Stimulated activated CD8-positive, alpha-beta memory T cell treated with anti-CD3 and anti-CD28 coated beads, Interleukin-7, amount 100 ng/mL, for 1 hour (primary cell): ENCODE measurements around the gene CLDN16.

Experiments
- DNase-seq, 2 donors: peaks; one replicate each; pipeline ENCODE4 v3.0.0-alpha.2; 2020; ENCODE audit warnings: low read depth in 2 of 2

Gene CLDN16

DNA sequence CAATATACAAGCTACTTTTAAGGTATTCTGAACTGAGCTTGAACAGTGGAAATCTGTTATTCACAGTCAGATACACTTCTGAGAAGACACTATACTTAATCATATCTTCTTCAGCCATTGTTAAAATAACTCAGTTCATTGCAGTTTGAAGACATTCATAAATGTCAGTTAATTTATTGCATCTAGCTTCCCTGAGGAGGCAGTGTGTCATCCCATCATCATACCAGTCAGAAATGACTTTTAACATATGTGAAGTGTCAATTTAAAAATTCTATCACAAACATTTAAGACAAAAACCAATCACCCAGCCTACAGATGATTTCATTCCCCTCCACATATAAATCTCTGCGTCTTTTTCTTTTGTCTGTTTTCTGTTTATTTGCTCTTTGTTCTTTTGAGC, 54.3 kb downstream of the CLDN16 start:
- no peak for DNase-seq

DNA sequence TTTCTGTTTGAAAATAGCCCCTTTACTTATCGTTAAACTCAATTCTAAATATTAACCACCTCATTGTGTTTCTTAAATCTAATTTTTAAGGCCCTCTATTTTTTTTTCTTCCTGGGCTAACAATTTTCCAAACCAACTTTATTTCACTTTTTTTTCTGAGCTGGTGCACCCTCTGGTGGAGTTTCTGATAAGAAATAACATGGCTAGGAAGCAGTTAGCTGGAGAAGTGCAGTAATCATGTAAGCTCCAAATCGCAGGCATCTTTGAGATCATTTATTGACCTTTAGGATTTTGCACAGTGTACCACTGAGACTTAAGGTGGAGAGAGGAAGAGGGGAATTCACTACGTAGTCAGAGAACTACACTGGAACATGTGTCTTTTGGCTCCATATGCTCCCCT, 55.3 kb downstream of the CLDN16 start:
- DNase-seq, result no peak

- no peak for DNase-seq
Measured at GRCh38 chr3:190444006-190444405, 56.0 kb downstream of the CLDN16 start.

GRCh38 chr3:190444576-190445145, 56.7 kb downstream of the CLDN16 start:
- DNase-seq, result no peak

GRCh38 chr3:190446573-190447279, 58.8 kb downstream of the CLDN16 start:
- no peak for DNase-seq

GRCh38 chr3:190448256-190448655, 60.3 kb downstream of the CLDN16 start:
- DNase-seq, result no peak

DNA sequence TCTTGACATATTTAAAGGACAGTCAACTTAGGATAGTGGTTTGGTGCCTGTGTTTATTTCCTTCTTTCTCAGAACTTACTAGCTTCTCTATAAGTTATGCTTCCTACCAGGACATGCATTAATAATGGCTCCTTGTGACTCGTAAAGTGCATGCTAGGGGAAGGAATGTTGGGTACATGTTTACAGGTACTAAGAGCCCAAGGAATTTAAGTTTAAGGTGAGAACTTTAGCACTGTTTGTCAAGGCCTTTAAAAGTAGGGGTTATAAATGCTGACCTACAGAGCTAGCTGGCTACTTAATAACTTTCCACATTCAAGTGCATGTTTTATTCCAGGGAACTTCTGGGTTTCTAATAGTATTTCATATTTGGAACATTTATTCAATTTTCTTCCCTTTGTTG, 61.8 kb downstream of the CLDN16 start, which contains the start of gene TMEM207:
Gene TMEM207, minus strand, starts transcription at position 101 of the 400 bp plus-strand sequence. Its CDS starts 92 bp downstream, at position 9.
- DNase-seq, result no peak

DNA sequence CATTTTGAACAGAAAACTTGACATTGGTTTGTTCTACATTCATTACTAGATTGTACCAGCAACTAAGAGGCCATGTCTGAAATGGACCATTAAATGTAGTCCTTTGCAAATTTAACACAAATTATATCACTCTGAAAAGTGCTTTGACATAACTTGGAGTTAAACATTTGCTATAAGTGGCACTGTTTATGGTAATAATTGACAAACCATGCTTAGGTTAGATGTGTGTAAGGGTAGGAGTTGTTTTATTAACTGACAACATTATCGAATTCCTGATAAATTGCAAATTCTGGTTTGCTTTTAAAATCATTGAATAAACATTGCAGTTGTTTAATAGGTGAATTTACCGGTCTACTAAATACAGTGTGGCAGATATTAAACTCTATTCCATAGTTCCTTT, 67.9 kb downstream of the CLDN16 start:
- DNase-seq, result no peak

- DNase-seq, result no peak
Measured at GRCh38 chr3:190456770-190457169, 68.8 kb downstream of the CLDN16 start.

DNA sequence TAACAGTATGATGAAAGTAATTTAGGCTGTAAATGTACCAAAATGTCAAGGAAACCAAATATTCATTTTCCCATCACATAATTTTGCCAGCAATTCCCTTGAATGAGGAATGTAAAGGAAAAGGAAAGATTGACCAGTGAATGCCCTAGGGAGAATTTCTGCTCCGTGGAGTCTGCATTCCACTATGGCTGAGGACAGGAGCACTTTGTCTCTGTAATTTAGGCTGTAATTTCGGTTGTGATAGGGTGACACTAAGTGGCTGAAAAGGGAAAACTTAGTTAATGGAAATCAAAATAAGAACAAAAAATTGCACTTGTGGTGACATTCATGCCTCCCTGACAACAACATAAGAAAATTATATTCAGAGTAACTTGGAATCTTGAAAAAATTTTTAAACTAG, 70.1 kb downstream of the CLDN16 start:
- no peak for DNase-seq
